GM10847 (cell line): ENCODE measurements around the gene YARS1.

Experiments
- POLR2A ChIP-seq: IDR thresholded peaks from 2 replicates; pipeline ENCODE4 v1.6.1; 2011; ENCODE audit not compliant: insufficient read length; ENCODE audit errors: extremely low read depth

YARS1 gene

GRCh38 chr1:32725615-32725982 is 91.6 kb downstream of the YARS1 start:
- no peak for TF ChIP-seq POLR2A
